Mucosa of gallbladder (tissue), 1 donor: ENCODE data around the gene C17orf100. TPM values are rescaled to one million over a fixed set of nuclear protein-coding genes. Genes with fewer than 3 reads are reported as not detected.
"Not testable (repeated sequence)": the region's sequence is repeated elsewhere in the genome, so short reads cannot be mapped to it uniquely, and the experiment has no call there.

Source experiments
- DNase-seq: peaks from one replicate; pipeline ENCODE4 v3.0.0-alpha.2; 2020; ENCODE audit warnings: low spot score
- total RNA-seq: library from RNA; stranded (reverse); gene quantifications from one replicate; pipeline ENCODE4 v1.2.1, GENCODE V29; 2021
- donor health status: DM: no; HTN: no; CAD: no.

Gene C17orf100
- total RNA-seq, 1 donor from 2014 or later, result 3.3 TPM

- no peak for DNase-seq
Measured at GRCh38 chr17:6641247-6641863, 10.2 kb upstream of the C17orf100 start.

DNA sequence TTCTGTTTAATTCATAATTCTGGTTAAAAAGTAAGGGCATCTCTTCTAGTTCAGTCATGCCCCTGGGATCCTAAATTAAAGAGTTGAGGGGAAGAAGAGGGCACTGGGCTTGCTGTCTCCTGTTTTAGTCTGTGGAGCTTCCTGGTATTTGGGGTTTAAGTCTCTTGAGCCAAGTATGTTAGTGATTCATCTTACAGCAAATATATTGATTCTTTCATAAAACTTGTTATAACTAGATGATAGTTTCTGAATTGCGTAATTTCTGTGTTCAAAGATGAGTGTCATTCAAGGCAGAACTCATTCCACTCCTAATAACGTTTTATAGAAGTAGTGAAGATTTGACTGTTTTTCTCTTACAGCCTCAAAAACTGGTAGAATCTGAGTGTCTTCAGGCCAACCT is 9.0 kb upstream of the C17orf100 start:
- DNase-seq, result no peak

DNA sequence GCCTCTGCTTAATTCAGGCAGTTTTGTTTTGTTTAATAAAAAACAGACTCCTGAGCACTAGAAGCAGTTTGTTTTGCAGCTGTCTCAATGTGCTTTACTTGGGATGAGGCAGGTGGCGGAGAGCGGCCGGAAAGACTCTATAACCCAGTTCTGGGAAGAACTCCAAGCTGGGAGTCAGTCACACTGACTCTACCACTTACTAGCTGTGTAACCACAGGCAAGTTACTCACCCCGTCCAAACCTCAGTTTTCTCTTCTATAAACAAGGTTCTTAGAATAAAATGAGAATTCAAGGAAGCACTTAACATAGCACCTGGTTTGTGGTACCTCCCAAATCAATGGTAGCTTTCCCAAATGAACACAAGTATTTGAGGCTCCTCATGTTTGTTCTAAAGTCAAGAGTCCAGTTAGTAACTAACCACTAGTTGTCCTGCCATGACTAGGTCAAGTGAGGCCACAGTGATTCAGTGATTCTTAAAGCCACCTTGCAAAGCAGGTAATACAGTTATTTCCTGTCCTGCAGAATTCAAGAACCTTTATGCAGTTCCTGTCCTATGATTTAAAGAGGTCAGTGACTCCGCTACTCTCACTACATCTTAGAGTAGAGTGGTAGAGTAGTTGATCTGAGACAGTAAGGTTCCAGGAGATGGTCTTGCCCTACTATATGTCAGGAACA is 8.0 kb upstream of the C17orf100 start:
- DNase-seq, result no peak

DNA sequence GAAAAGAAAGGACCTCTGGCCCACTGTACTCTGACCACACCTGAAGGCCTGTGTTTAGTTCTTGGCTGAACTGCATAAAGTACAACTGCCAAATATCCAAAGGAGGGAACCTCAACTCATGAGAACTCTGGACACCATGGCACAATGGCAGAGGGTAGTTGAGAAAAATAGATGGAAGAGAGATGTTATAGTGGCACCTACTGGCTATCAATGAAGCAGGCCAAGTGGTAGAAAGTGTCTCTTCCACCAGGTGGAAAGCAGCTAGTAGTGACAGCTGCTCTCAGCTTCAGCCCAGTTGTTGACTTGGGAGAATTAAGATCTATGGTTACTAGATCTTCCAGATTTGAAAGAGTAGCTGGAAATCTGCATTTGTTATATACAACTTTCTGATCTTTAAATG is 3.4 kb upstream of the C17orf100 start:
- DNase-seq, result no peak

DNA sequence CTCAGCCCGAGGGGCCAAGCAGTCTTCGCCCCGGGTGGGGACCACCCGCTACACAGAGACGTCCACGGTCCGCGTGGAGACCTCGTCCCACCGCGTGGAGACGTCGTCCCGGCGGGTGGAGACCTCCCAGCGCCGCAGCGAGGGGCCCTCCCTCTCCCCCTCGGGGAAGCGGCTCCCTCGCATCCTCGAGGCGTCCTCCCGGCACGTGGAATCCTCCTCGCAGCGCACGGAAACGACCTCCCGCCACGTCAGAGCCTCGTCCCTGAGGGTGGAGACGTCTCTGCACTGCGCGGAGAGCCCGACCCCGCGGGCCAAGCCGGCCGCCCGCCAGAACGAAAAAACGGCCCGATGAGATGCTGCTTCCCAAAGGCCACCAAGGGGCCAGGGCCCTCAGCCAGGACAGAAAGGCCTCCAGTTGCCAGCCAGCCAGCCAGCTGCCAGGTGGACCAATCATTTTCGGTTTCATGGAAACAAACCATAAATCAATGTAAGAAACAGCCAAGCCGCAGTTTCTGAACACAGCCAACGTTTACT is 424 bp downstream of the C17orf100 start:
- DNase-seq, result peak; percentile 40

DNA sequence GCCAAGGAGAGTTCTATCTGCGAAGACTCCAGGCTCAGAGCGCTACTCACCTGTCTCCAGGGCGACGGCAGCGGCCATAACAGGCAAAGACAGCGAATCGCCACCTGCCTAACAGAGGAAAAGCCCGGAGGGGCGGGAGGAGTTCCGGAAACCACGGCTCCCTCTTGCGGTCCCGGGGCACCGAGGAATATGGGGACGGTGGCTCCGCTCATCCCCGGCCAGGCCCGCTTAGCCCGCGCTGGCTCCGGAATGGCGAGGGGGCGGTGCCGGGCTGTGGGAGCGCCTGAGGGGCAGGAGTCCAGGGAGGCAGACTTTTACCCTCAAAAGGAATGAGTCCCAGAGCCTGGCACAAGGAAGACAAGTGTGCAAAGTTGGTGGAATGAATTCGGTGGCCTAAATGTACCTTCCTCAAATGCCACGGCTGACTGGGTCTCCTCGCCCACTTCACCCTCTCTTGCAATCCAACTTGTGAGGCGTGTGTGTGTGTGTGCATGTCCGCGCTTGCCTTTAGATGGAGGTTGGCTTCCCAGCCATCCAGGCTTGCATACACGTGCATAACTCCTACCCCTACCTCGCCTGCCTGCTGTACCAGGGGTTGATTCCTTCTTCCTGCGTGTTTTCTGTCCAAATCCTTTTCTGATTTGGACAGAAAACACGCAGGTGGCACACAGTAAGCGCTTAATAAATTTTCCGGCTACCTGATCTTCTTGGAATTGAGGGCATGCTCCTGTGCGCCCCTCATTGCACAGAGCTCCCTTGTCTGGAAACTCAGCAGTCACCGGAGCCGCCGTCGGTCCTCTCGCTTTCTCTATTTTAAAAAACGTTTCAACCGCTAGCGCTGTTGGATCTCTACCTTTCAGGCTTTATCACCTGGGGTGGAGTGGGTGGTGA is 3.5 kb downstream of the C17orf100 start:
- peak; percentile 43 for DNase-seq

DNA sequence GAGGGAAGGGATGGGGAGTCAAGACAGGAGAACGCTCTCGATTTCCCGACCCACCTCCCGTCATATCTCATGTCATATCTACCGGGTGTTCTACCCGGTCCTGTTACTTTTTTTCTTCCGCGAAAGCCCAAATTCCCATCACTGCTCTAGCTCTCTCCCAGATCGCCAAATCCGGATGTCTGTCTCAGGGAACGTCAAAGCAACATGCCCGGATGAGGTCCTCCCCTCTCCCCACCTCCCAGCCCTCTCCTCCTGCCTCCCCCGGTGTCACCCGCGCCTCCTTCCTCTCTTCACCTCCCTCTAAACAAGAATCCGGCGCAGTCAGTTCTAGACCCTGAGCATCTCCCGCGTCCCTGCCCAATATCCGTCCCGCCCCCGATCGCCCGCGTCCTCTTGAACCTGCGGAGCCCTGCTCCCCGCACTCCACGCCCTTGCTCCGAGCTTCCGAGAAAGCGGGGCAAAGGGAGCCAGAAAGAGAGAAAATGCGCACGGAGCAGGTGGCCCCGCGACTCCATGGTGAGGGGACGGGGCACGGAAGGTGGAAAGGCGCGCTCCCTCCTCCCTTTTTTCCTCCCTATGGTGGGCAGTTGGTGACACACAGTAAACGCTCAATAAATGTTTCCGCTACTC is 4.3 kb downstream of the C17orf100 start:
- not testable (repeated sequence) for DNase-seq

DNA sequence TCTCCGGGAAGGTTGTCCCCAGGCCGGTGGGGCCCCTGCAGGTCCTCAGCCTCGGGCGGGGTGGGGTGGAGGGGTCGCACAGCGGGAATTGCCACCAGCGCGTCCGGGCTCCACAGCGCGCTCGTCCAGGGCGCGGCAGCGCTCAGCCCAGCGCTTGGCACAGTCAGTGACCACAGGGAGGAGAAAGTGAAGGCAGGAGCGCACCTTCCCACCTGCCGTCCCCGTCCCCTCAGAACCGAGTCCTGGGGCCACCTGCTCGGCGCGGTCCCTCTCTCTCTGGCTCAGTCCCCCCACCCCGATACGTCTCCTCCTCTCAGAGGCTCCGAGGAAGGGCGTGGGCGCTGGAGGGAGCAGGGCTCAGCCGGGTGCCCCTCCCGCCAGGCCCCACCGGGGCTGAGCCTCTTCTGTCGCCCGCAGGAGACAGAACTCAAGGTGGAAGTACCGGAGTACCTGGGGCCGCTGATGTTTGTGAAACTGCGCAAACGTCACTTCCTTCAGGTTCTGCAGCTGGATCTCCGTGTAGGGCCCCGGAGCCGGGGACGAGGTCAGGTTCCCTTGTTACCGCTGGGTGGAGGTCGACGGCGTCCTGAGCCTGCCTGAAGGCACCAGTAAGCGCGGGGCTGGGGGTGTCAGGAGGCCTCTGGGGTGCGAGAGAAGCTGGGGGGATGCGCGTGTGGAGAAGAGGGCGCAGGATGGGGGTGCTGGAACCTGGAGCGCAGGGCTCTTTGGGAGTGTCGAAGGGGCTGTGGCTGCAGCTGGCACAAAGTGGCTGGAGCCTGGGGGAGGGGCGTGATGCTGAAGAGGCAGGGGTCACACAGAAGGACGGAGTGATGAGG is 5.5 kb downstream of the C17orf100 start:
- DNase-seq, result not testable (repeated sequence)

GRCh38 chr17:6657633-6658287 is 6.2 kb downstream of the C17orf100 start:
- no peak for DNase-seq

- DNase-seq, result not testable (repeated sequence)
Measured at GRCh38 chr17:6658411-6658810, 6.8 kb downstream of the C17orf100 start.

DNA sequence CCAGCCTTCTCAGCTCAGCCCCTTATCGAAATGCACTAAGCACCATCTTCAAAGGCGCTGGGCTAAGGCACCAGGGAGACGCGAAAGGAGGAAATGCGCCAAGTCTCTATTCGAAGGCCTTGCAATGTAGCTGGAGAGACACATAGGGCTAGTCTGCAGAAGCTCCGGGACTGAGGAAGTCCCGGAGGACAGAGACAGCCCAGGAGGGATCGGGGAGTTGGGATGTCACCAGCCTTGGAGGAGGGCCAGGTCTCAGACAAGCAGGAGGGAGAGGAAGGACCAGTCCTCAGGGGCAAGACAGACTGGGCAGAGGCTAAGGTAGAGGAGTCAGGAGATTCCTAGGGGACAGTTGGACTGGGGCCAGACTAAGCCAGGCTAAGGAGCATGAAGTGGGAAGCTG is 8.5 kb downstream of the C17orf100 start:
- DNase-seq, result no peak

DNA sequence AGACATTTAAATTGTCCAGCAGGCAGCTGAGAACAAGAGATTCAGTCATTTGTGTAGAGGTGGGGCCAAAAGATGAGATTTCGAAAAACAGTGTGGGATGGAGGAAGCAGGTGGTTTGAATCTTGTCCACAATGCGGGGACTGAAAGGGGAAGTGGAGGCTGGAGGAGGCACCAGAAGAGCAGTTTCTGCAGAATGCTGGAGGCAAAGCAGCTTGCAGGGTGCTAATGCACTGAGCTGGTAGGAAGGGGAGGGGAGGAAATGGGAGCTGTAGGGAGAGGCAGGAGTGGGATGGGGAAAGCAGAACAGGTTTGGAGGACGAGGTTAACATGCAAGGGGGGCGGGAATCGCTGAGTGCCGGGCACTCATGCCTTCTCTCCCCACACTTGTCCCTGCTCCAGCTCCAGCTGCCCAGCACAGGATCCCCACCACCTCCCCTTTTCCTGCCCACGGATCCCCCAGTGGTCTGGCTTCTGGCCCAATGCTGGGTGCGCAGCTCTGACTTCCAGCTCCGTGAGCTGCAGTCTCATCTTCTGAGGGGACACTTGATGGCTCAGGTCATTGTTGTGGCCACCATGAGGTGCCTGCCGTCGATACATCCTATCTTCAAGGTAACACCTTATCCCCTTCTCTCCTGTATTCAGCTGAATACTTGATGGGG is 9.4 kb downstream of the C17orf100 start:
- DNase-seq, result no peak

GRCh38 chr17:6661464-6661848 is 9.9 kb downstream of the C17orf100 start:
- no peak for DNase-seq

DNA sequence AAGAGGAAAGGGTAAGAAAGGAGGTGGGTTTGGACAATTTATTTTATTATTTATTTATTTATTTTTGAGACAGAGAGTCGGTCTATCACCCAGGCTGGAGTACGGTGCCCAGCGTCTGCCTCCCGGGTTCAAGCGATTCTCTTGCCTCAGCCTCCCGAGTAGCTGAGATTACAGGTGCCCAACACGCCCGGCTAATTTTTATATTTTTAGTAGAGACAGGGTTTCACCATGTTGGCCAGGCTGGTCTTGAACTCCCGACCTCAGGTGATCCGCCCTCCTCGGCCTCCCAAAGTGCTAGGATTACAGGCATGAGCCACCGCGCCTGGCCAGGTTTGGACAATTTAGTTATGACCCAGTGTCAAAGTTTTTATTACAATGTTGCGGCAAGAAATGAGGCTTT is 11.6 kb downstream of the C17orf100 start:
- DNase-seq, result not testable (repeated sequence)

DNA sequence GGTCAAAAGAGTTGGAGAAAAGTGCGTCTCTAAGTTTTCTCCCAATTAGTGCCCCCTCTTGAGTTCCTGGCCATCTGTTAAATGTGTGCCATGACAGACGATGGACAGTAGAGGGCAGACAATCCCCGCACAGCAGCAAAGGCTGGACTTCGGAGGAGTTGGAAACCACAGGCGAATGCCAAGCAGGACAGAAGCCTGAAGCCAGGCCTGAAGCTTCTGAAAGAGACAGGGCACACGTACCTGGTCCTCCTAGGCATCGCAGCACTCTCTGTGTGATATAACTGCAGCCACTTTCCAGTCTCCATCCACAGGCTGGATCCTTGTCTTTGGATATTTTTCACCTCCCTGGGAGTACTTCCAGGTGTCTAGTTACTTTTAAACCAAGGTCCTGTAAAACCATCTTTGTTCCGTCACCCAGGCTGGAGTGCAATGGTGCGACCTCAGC is 14.5 kb downstream of the C17orf100 start:
- DNase-seq, result peak; percentile 77

- DNase-seq, result no peak
Measured at GRCh38 chr17:6666557-6666956, 15.0 kb downstream of the C17orf100 start.

DNA sequence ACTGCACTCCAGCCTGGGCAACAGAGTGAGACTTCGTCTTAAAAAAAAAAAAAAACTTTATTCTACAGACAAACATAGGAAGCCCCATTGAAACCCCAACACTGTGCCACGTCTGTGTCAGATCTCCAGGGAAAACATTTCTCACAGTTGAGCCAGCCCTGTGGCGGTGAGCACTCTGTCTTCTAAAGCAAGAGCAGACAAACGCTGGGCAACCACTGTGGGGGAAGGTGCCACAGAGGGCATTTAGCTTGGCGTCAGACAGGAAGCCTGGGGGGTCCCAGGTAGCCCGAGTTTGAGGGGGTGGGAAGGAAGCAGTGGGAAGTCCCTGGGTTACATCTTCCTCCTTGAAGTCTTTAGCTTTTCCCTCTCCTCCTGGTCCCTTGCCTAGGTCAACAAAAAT is 16.0 kb downstream of the C17orf100 start:
- DNase-seq, result no peak

GRCh38 chr17:6668219-6668618 is 16.7 kb downstream of the C17orf100 start:
- no peak for DNase-seq

DNA sequence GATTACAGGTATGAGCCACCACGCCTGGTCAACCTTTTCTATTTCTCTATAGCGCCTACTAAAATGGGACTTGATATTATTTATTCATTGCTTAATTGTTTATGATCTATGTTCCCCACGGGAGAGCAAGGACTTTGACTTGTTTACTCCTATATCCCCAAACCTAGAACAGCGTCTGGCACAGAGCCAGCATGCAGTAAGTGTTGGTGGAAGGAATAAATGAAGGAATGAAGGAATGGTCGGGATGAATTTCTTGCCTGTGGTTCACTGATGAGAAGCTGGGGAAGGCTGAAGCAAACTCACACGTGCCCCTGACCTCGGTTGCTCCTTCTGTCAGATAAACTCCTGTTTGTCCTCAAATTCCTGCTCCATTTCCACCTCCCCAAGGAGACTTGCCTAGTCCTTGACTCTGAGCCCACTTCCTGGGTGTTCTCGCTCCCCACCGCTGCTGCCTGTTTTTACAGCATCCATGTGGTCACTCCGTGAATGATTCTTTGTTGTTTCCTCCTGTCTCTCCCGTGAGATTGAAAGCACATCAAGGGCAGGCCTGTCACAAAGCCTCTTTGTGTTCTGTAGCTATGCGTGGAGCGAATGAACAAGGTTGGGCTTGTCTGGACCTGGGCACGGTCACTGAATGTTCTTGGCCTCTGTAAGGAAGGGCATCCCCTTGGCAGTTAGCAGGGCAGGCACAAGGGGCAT is 17.3 kb downstream of the C17orf100 start:
- no peak for DNase-seq
